Testis (tissue), 2 donors: Measurements from ENCODE around the gene AHCY.

Experiments
- CTCF ChIP-seq, 3 experiments: fragments of 450-650 bp in 2 of 3; fragments of 200-600 bp in 1 of 3; sonication (generic) in 1 of 3; IDR thresholded peaks; one replicate each; pipeline ENCODE4 v1.5.1; 2016 to 2019; ENCODE audit warnings: antibody characterized with exemption in 3 of 3, mild to moderate bottlenecking in 2 of 3, moderate library complexity in 1 of 3
- POLR2A ChIP-seq: fragments of 450-650 bp; IDR thresholded peaks from one replicate; pipeline ENCODE4 v1.6.1; 2017; ENCODE audit warnings: antibody characterized with exemption, mild to moderate bottlenecking, moderate library complexity

- no peak for TF ChIP-seq POLR2A
- TF ChIP-seq CTCF (IDR thresholded peaks at IDR 0.05): no peak
These were observed 17.7 kb downstream of the AHCY start for GRCh38 chr20:34285450-34285849.
